GM18505 (cell line): ENCODE measurements around the gene GABBR2.

Source experiments
- ATAC-seq: cut with Tn5 transposase; IDR thresholded peaks from one replicate; pipeline ENCODE4 v1.9.1; 2021; ENCODE audit not compliant: unreplicated experiment
- POLR2A ChIP-seq: IDR thresholded peaks from 4 replicates; pipeline ENCODE4 v1.6.1; 2011; ENCODE audit warnings: borderline replicate concordance; ENCODE audit not compliant: insufficient read depth, insufficient read length; ENCODE audit errors: extremely low read depth

GABBR2 gene

DNA sequence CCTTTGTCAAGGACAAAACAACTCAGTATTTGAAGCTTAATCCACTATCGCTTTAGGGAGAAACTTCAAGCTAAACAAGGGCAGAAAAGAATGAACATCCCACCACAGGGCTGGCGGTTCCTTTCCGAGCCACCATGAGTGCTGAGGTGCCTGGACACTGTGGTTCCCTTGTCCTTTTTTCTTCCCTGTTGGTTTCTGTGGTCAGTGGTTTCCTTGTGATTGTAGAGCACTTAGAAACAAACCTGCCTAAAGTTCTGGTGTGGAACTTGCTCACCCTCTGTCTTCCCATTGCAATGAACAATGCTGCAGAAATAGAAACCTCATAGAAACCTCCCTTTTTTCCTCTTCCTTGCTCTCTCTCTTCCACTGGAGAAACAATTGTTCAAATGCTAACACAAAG, 373.9 kb downstream of the GABBR2 start:
- no peak for TF ChIP-seq POLR2A
- ATAC-seq, result no peak

DNA sequence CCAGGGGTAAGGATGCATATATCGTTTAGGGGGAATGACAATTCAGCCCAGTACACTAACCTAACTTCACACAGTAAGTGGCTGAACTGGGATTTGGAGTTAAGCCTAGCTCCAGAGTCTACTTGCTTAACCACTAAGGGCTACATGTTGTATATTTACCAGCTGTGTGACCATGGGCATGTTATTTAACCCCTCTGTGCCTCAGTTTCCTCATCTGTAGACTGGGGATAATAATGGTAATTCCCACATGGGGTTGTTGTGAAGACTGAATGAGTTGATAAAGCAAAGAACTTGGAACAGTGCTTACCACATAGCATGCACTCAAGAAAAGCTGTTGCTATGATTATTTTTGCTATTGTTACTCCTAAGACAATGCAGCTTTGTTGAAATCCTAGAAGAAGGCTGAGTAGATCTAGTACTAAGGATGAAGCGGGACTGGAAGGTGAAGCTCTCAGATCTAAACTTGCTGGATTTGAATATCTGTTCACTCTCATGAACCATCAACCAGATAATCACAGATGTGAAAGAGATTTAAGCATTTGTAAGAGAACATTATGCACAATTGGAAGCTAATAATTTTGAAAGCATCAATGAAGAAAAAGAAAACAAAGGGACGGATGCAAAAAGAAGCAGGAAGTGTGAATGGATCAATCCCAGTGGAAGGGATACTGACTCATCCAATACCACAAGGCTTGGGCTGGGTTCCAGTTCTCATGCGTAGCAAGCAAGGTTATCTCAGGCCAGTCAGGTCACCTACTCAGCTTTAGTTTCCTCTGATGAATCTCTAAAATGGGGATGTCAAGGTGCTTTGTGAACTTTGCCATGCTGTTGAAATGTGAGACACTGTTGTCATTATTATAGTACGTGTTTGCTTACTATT, 374.8 kb downstream of the GABBR2 start:
- no peak for ATAC-seq

DNA sequence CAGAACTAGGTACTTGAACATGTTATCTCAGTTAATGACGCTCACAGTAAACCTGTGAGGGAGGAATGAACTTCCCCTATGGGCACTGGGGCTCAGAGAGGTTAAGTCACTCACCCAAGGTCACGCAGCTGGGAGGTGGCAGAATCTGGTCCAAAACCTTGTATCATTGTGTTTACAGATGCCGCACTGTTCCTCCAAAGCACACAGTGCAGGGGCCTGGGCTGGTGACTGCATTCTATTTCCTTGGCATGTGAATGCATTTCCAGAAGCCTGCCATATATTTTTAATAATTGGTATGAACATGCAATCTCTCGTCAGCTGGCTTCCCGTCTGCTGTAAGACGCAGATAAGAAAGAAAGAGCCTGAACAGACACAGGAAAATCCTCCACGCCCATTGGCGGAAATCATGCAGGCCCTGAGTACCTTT, 376.3 kb downstream of the GABBR2 start:
- no peak for ATAC-seq
- no peak for TF ChIP-seq POLR2A

More for the DNA sequence above, 374.8 kb downstream of the GABBR2 start:
- TF ChIP-seq POLR2A, result no peak

DNA sequence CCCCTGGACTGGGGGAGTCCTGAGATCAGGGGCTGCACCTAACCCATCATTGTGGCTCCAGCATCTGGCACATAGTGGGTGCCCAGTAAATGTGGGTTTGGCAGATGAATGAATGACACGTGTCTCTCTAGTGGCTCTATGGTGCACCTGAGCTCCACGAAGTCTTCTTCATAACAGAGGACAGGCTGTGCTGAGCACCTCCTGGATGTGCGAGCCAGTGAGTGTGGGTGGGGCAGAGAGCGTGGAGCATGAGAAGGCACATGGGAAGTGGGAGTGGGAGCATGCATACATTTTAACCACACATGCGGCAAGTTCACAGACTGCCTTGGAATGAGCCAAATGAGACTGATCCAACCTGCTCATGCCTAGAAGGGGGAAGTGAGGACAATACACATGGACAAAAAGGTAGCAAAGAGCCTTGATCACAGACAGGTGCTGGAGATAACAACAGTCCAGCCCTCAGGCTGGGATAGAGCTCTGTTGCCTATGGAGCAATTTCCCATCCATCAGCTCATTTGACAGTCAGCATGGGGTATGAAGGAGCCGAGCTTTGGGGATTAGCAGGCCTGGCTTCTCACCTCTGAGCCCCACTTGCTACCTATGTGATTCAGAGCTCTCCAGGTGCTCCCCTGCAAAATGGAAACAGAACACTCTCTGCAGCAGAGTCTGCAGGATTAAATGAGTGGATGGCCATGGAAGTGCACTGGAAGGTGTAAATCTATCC, 377.0 kb downstream of the GABBR2 start:
- no peak for TF ChIP-seq POLR2A
- ATAC-seq, result no peak

DNA sequence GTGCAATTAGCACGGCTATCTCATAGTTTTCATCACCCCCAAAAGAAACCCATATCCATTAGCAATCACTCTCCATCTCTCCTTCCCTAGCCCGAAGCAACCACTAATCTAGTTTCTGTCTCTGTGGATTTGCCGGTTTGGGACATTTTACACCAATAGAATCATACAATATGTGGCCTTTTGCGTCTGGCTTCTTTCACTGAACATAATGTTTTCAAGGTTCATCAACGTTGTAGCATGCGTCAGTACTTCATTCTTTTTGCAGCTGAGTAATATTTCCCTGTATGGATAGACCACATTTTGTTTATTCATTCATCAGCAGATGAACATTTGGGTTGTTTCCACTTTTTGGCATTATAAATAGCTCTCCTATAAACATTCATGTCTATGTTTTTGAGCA, 377.9 kb downstream of the GABBR2 start:
- ATAC-seq, result no peak
- no peak for TF ChIP-seq POLR2A

DNA sequence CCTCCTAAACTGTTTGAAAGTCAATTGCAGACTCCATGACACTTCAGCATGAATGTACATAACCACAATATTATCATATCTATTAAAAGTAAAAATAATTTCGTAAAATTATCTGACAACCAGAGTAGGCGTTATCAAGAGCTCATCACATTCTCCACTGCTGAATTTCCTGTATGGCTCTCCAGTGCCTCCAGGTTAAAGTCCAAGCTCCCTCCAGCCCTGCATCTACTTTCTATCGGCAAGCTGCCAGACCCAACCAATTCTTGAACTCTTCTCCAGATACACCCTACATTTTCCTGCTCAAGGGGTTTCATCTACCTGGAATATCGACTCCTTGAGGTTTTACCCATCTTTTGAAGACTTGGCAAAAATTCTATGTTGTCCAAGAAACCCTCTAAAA, 378.8 kb downstream of the GABBR2 start:
- no peak for ATAC-seq
- no peak for TF ChIP-seq POLR2A

DNA sequence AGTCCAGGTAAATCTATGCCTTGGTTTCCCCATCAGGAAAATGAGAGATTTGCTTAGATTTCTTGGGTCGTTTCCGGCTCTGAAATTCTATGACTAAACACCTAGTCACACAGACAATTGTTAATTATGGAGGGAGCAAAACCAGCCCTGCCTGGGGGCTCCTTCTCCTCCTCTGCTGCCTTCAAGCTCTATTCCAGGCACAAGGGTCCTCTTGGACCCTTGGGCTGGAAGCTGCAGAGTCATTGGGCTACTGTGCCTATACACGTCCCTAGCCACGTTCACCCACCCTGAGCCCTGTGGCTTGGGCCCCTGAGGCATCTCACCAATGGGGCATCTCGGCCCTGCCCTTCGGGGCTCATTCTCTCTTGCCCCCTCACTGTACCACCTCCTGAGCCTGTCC, 379.5 kb downstream of the GABBR2 start:
- TF ChIP-seq POLR2A, result no peak
- no peak for ATAC-seq

DNA sequence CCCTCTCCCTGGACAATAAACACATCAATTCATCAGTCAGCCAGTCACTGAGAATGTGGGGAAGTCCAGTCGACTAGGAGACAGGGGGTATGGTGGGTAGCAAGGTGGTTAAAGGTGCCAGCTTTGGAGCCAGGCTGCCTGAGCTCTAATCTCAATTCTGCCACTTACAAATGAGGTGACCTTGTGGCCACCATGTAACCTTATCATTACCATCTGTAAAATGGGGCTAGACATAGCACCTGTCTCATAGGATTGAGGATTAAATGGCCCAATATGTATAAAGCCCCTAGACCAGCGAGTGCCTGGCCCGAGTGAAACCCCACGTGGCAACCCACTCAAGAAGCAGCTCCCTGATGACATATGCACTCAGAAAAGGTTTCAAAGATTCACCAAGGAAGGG, 380.0 kb downstream of the GABBR2 start:
- no peak for ATAC-seq
- TF ChIP-seq POLR2A, result no peak

DNA sequence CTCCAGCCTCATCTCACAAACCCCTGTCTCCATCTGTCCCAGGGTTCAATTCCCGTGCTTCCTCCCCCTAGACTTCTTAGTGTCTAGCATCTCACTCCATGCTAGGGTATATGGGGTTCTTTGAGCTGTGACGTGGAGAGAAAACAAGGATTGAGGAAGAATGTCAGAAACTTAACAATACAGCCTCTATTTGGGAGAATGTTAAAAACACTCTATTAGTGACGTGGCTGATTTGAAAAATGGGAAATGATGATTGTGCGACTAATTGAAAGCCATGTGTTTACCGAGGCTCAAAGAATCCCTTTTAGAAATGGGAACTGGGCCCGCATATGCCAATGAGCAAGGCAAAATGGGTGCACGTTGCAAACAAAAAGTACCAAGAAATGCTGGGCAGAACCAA, 380.6 kb downstream of the GABBR2 start:
- no peak for ATAC-seq
- no peak for TF ChIP-seq POLR2A

DNA sequence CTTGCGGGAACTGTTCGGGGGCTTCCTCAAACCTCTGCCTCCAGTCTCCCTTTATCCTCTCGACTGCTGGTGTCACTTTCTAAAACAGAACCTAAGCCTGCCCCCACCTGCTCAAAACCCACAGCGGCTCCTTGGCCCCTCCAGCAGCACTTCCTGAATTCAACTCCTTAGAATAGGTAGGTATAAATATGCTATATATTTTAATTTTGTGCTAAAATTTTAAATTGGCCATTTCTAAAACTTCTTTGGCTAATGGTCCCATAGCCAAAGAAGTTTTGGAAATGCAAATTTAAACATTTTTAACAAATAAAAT, 381.5 kb downstream of the GABBR2 start:
- no peak for TF ChIP-seq POLR2A
- no peak for ATAC-seq

DNA sequence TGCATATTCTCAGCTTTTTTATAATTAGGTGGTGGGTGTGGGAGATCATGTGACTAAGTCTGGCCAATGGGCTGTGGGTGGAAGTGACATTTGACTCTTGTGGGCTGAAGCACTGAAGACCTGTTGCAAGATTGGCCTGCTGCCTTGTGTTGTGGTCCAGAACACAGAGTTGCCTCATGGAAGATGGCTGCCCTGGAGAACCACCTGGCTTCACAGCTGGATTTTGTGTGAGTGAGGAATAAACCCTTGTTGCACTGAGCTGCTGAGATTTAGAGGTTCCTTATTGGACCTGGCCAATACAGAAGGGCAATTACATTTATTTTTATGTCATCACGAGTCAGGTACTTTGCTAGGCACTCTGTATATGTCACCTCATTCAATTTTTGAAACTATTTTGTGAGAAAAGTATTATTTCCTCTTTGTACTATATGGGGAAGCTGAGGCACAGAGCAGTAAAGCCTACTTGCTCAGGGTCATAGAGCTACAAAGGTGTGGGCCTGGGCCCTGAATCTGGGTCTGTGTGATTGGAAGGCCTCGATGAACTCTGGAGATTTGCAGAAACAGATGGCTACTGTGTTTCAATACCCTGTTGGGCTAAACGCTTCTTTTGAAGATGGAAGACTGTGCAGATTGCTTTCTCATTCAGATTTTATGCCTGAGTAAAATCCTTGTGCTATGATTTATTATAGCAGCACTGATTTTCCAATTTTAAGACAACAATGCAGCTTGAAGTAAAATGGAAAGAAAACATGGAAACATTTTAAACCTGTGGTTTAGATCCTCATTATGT, 382.1 kb downstream of the GABBR2 start:
- ATAC-seq, result no peak
- TF ChIP-seq POLR2A, result no peak

DNA sequence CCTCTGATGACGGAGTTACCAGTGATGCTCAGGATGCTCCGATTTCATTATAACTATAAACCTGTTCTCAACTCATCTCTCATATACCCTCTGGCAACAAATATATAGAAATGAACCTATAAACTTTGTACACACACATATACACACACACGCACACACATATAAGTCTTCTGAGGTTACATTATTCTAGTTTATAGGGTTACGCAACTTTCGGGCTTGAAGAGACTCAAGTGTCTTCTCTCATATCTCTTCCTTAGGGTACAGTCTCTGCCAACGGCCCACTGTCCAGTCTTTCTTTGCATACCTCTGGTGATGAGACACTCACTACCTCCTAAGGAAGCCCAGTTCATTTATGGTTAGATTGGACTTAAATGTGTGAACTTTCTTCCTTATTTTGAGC, 383.9 kb downstream of the GABBR2 start:
- no peak for TF ChIP-seq POLR2A
- no peak for ATAC-seq

DNA sequence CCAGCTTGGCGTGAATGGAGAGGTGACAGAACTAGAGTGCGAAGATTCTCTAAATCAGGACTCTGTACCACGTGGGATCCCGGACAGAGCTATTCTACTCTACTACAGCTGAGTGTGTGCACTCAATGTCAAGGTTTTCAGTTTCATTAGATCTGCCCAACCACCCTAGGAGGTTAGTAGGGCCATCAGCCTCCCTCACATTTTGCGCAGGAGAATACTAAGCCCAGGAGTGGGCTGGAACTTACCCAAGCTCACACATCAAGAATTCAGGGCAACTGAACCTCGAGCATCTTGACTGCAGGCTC, 385.0 kb downstream of the GABBR2 start:
- ATAC-seq, result no peak
- no peak for TF ChIP-seq POLR2A

DNA sequence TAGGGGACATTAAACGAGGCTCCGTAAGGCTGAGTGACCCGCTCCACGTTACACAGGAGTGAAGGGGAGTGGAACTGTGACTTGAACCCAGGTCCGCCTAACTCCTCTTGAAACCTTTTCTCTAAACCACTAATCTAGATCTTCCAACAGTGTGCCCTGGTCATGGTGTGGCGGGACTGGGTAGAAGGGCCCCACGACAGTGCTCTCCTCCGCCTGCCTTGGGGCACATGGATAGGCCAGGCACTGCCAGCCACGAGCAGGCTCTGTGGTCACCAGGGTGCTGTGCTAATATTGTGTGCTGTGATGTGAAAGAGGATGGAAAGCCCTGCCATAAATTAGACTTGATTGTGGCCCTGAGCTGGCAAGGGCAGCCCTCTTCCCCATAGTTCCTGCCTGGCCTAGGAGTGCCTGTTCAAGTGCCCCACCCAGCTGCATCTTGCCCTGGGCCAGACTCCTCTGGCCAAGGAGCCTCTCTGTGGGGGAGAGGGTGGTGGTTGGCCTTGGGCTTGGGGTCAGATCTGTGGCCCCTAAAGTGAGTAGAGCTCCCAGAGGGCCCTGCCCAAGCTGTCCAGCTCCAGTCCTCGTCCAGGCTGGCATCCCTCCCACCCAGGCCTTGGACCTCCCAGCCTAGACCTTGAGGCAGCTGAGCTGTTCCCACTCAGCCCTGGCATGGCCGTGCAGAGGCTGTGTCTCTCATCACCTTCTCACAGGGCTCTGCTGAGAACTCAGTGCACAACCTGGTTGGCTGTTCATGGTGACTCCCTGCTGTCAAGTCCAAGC, 385.5 kb downstream of the GABBR2 start:
- ATAC-seq, result no peak
- no peak for TF ChIP-seq POLR2A

DNA sequence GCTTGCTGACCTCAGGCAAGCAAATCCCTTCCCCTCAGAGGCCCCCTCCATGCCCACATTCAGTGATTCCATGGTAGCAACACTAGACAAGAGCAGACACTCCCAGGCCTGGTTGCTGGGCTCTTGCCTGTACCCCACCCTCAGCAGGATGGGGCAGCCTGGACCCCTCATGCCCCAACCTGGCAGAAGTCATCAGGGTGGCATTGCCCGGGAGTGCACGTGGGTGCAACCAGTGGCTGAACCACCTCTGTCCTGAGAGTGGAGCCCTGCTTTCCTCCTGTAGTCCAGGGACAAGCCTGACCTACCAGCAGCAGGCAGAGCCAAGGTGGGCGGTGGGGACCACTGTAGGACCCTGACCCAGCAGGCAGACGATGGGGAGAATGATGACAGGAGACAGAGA, 387.5 kb downstream of the GABBR2 start:
- ATAC-seq, result no peak
- no peak for TF ChIP-seq POLR2A
